H1 (cell line): ENCODE data around the gene RALGAPA2. TPM values are rescaled to one million over a fixed set of nuclear protein-coding genes. Genes with fewer than 3 reads are reported as not detected.

Experiments used
- E2F6 ChIP-seq: IDR thresholded peaks from 2 replicates; pipeline ENCODE4 v1.6.1; 2012; ENCODE audit warnings: inconsistent platforms
- polyA plus RNA-seq, 7 experiments: library from polyadenylated mRNA; depleted of rRNA in 3 of 7; stranded (reverse) in 5 of 7; unstranded in 2 of 7; fragments of >200 nt in 5 of 7; fragments of 200-250 nt in 2 of 7; gene quantifications; 1 replicate in 5 of 7; 2 replicates in 1 of 7; 4 replicates in 1 of 7; pipeline versions ENCODE4 v1.2.1 to v1.2.3, GENCODE V29; 2011 to 2013; ENCODE audit warnings: missing spikeins in 2 of 7, mixed read lengths in 2 of 7
- total RNA-seq: library from RNA; stranded (reverse); fragmentation: NEBNext Ultra II Directional; extraction: Animal tissue kit (Norgen Biotek cat#: 25700); gene quantifications from 2 replicates; pipeline ENCODE4 v1.2.1, GENCODE V29; 2021

The RALGAPA2 gene
- total and polyA plus RNA-seq, 2 of the 8 experiments (the other 6 are each of a cell fraction or from before 2014, with no cell fraction given), result 5.1 to 25.5 TPM

GRCh38 chr20:20554951-20555350, 157.5 kb downstream of the RALGAPA2 start (continued):
- TF ChIP-seq E2F6, result no peak
